SK-N-MC (cell line): ENCODE results near the gene TREML4.

ENCODE experiments used
- EZH2 ChIP-seq: fragments of 200-600 bp; sonication (generic); IDR thresholded peaks from one replicate; pipeline ENCODE4 v1.6.1; 2017; ENCODE audit warnings: antibody characterized with exemption
- POLR2AphosphoS5 ChIP-seq: IDR thresholded peaks from 2 replicates; pipeline ENCODE4 v1.6.1; 2012; ENCODE audit warnings: mild to moderate bottlenecking, low read depth, low read length, borderline replicate concordance

GRCh38 chr6:41179163-41179562 is 49.0 kb upstream of the TREML4 start:
- TF ChIP-seq POLR2AphosphoS5 (no peak), EZH2 (no peak)
